Measurements from ENCODE around the gene PNP. TPM values are rescaled to one million over a fixed set of nuclear protein-coding genes. Genes with fewer than 3 reads are reported as not detected.

PNP gene
- total and polyA plus RNA-seq, 4 donors = 15.5 to 119 (median 37.0) TPM

DNA sequence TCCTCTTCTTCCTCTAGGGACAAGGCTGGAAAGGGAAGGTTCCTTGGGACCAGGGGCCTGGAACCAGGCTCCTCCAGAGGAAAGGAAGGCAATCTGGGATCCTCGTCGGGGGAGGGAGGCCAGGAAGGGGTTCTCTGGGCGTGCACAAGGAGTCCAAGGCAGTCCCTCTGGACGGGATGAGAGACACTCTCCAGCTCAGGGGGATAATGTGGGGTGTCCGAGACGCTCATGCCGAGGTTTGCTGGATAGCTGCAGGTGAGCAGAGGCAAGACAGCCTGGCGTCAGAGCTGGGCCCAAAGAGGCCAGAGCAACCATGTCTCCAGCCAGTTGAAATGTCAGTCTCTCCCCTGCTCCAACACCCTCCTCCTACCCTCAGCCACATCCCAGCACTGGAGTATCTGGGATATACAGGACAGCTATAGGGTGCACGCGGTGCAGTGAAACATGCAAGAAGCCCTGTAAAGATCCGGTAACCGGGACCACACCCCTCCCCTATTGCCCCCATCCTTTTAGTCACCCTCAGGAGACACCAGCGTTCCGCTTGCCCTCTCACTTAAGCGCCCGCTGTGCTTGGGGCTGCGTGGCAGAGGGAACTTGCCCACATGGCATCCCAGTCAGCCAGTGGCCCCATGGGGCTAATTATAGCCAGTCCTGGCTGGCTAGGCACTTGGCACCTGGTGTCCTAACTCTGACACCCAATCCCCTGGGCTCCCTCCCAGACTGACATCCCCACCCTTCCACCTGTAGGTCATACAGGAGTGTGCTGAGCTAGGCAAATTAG is 33.4 kb upstream of the PNP start, which contains the start of gene KLHL33:
TSS of gene KLHL33 (minus strand) at position 585 of the 781 bp plus-strand sequence. CDS start at position 230, 355 bp downstream.
- TF ChIP-seq, protein P1, sequence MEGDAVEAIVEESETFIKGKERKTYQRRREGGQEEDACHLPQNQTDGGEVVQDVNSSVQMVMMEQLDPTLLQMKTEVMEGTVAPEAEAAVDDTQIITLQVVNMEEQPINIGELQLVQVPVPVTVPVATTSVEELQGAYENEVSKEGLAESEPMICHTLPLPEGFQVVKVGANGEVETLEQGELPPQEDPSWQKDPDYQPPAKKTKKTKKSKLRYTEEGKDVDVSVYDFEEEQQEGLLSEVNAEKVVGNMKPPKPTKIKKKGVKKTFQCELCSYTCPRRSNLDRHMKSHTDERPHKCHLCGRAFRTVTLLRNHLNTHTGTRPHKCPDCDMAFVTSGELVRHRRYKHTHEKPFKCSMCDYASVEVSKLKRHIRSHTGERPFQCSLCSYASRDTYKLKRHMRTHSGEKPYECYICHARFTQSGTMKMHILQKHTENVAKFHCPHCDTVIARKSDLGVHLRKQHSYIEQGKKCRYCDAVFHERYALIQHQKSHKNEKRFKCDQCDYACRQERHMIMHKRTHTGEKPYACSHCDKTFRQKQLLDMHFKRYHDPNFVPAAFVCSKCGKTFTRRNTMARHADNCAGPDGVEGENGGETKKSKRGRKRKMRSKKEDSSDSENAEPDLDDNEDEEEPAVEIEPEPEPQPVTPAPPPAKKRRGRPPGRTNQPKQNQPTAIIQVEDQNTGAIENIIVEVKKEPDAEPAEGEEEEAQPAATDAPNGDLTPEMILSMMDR (IDR thresholded peaks at IDR 0.05; ENCODE audit: control extremely low read depth, extremely low read depth) = no peak
- no peaks in the 10 kb centered on the region for H3K9me3 ChIP-seq (ENCODE audit: control insufficient read depth in 4 of 4, insufficient read depth in 3 of 4, low read length in 3 of 4)
- H3K27ac ChIP-seq (ENCODE audit: low read depth in 1 of 2, low read length in 1 of 2) = peak within 1 kb of the TSS in 1 of 2 donors; percentile 37
- no peak for DNase-seq
- no peak for ATAC-seq (ENCODE audit: insufficient read depth, low FRiP score)
- peak within 1 kb of the TSS in 1 of 2 donors; percentile 12 for H3K9ac ChIP-seq (ENCODE audit: insufficient read depth in 1 of 2, low read length in 2 of 2)
- 82 to 89% methylated on average over 15 to 17 of the region's 17 CpGs for WGBS, 2 donors
- H3K4me1 ChIP-seq (ENCODE audit: control insufficient read depth in 5 of 5, insufficient read depth in 5 of 5, low read length in 5 of 5) = peaks cover 0 to 9% (median 0%) of the 10 kb centered on the region in 5 donors
- H3K4me3 ChIP-seq = no peak within 1 kb of the TSS
- H3K27me3 ChIP-seq (ENCODE audit: control insufficient read depth in 3 of 3, insufficient read depth in 3 of 3, low read length in 2 of 3) = peaks cover 0 to 23% (median 0%) of the 10 kb centered on the region in 3 donors
- no peaks in the 10 kb centered on the region for H3K36me3 ChIP-seq (ENCODE audit: control insufficient read depth in 4 of 4, insufficient read depth in 4 of 4, low read length in 4 of 4)

DNA sequence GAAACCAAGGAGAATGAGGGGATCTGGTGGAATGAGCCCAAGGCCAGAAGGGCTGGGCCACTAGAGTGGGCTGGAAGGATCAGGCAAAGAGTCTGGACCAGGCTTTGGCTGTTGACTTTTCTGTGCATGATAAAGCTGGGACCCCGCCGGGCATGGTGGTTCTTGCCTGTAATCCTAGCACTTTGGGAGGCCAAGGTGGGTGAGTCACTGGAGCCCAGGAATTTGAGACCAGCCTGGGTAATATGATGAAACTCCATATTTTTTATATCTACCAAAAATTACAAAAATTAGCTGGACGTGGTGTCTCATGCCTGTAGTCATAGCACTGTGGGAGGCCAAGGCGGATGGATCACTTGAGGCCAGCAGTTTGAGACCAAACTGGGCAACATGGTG is 32.8 kb upstream of the PNP start:
- H3K4me1 ChIP-seq (ENCODE audit: control insufficient read depth in 5 of 5, insufficient read depth in 5 of 5, low read length in 5 of 5) = peaks cover 0 to 9% (median 0%) of the 10 kb centered on the region in 5 donors
- no peaks in the 10 kb centered on the region for H3K9me3 ChIP-seq (ENCODE audit: control insufficient read depth in 4 of 4, insufficient read depth in 3 of 4, low read length in 3 of 4)
- no peak overlapping the region for H3K4me3 ChIP-seq
- no peak for DNase-seq
- no peaks in the 10 kb centered on the region for H3K36me3 ChIP-seq (ENCODE audit: control insufficient read depth in 4 of 4, insufficient read depth in 4 of 4, low read length in 4 of 4)
- 93 to 99% methylated on average over 4 of the region's 4 CpGs for WGBS, 2 donors
- no peak overlapping the region for H3K9ac ChIP-seq (ENCODE audit: insufficient read depth in 1 of 2, low read length in 2 of 2)
- H3K27ac ChIP-seq (ENCODE audit: low read depth in 1 of 2, low read length in 1 of 2) = no peak overlapping the region
- TF ChIP-seq, protein P1 (IDR thresholded peaks at IDR 0.05; ENCODE audit: control extremely low read depth, extremely low read depth) = no peak
- ATAC-seq (ENCODE audit: insufficient read depth, low FRiP score) = no peak
- peaks cover 0 to 23% (median 0%) of the 10 kb centered on the region in 3 donors for H3K27me3 ChIP-seq (ENCODE audit: control insufficient read depth in 3 of 3, insufficient read depth in 3 of 3, low read length in 2 of 3)

DNA sequence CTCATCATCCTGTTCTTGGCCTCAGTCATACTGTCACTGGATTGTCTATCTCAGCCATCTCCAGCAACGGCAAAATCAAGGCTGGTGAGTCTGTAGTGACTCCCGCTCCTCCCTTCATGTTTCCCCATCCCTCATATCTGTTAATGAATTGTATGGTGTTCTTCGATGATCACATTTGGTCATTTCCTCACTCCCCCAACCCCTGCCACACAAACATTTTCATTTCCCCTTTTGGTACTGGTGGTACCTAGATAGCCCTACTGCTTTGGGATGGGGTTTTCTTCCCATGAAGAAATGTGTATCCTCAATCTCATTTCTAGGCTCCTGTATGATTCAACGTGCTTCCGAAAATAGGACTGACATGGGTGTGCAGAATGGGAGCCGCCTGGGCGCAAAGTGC is 30.5 kb upstream of the PNP start:
- Histone ChIP-seq H3K27ac (ENCODE audit: low read depth in 1 of 2, low read length in 1 of 2) (no peak overlapping the region), H3K9ac (ENCODE audit: insufficient read depth in 1 of 2, low read length in 2 of 2) (no peak overlapping the region), H3K4me3 (no peak overlapping the region), H3K27me3 (ENCODE audit: control insufficient read depth in 3 of 3, insufficient read depth in 3 of 3, low read length in 2 of 3) (peaks cover 0 to 23% (median 0%) of the 10 kb centered on the region in 3 donors), H3K4me1 (ENCODE audit: control insufficient read depth in 5 of 5, insufficient read depth in 5 of 5, low read length in 5 of 5) (peaks cover 0 to 9% (median 0%) of the 10 kb centered on the region in 5 donors), H3K9me3 (ENCODE audit: control insufficient read depth in 4 of 4, insufficient read depth in 3 of 4, low read length in 3 of 4) (no peaks in the 10 kb centered on the region), H3K36me3 (ENCODE audit: control insufficient read depth in 4 of 4, insufficient read depth in 4 of 4, low read length in 4 of 4) (no peaks in the 10 kb centered on the region)
- TF ChIP-seq, protein P1 (IDR thresholded peaks at IDR 0.05; ENCODE audit: control extremely low read depth, extremely low read depth) = no peak
- no peak for DNase-seq
- 80 to 85% methylated on average over 7 of the region's 7 CpGs for WGBS, 2 donors
- ATAC-seq (ENCODE audit: insufficient read depth, low FRiP score) = no peak
